Activated gamma-delta T cell treated with Interleukin-2 at 50 U/mL for 16 hours (primary cell): ENCODE measurements around the gene FAM13C.
"Not testable (repeated sequence)": the region's sequence is repeated elsewhere in the genome, so short reads cannot be mapped to it uniquely, and the experiment has no call there.

Experiments used
- DNase-seq: peaks from one replicate; pipeline ENCODE4 v3.0.0-alpha.2; 2020

The FAM13C gene

DNA sequence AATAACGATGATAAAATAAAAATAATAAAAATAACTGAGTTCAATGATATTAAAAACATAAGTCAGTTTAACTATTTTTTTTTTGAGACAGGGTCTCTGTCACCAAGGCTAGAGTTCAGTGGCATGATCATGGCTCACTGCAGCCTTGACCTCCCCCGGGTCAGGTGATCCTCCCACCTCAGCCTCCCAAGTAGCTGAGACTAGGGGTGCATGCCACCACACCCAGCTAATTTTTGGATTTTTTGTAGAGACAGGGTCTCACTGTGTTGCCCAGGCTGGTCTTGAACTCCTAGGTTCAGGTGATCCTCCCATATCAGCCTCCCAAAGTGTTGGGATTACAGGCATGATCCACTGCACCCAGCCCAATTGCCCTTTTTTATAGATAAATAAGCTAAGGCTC is 138.8 kb downstream of the FAM13C start:
- not testable (repeated sequence) for DNase-seq

GRCh38 chr10:59222788-59223187 is 139.6 kb downstream of the FAM13C start:
- no peak for DNase-seq

- no peak for DNase-seq
Observed at GRCh38 chr10:59216178-59216869, 146.0 kb downstream of the FAM13C start.

GRCh38 chr10:59214160-59214559 is 148.2 kb downstream of the FAM13C start:
- DNase-seq: no peak

DNA sequence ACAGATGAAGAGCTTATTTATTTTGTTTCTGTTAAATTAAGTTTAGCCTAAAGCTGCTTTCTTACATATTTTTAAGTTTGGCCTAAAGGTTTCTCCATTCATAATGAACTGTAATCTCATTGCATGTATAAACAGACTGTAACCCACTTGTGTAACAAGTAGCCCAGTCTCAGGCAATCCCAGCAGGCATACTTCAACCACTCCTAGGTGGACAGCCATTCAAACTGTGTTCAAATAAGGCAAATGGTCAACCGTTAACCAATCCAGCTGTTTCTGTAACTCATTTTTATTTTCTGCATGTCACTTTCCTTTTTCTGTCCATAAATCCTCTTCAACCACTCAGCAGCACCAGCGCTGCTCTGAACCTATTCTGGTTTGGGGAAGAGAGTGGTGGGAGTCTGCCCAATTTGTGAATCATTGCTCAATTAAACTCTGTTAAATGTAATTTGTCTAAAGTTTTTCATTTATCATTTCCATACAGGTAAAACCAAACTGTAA is 150.0 kb downstream of the FAM13C start:
- DNase-seq: no peak

GRCh38 chr10:59206204-59206720 is 156.1 kb downstream of the FAM13C start:
- no peak for DNase-seq
